GM12801 (cell line): ENCODE results near the gene XRN2.

Experiments used
- CTCF ChIP-seq: IDR thresholded peaks from one replicate; pipeline ENCODE4 v1.5.1; 2011; ENCODE audit warnings: control low read depth; ENCODE audit not compliant: insufficient read length; ENCODE audit errors: extremely low read depth

The XRN2 gene

GRCh38 chr20:21303061-21303871, at the start of gene XRN2:
Gene XRN2 (plus strand): TSS chr20:21303331. CDS start chr20:21303399, 68 bp downstream.
- TF ChIP-seq CTCF: no peak

- TF ChIP-seq CTCF: no peak
Observed at GRCh38 chr20:21257192-21257591, 45.9 kb upstream of the XRN2 start.

GRCh38 chr20:21258411-21258810, 44.7 kb upstream of the XRN2 start:
- TF ChIP-seq CTCF: no peak

- no peak for TF ChIP-seq CTCF
Observed at GRCh38 chr20:21259346-21259745, 43.8 kb upstream of the XRN2 start.

- TF ChIP-seq CTCF: no peak
Observed at GRCh38 chr20:21262812-21263211, 40.3 kb upstream of the XRN2 start.

- TF ChIP-seq CTCF: no peak
Observed at GRCh38 chr20:21265261-21266190, 37.6 kb upstream of the XRN2 start.

GRCh38 chr20:21266191-21266536, 37.0 kb upstream of the XRN2 start:
- no peak for TF ChIP-seq CTCF
